NCI-H524 (cell line): ENCODE results near the gene SART3.
A peak's percentile ranks its signal among the peaks of the same experiment; 100 is the strongest.
"Not testable (repeated sequence)": the region's sequence is repeated elsewhere in the genome, so short reads cannot be mapped to it uniquely, and the experiment has no call there.

ENCODE experiments used
- DNase-seq, 2 experiments: peaks; one replicate each; lab custom pipeline; 2025; lab: John Stamatoyannopoulos, UW

The SART3 gene

DNA sequence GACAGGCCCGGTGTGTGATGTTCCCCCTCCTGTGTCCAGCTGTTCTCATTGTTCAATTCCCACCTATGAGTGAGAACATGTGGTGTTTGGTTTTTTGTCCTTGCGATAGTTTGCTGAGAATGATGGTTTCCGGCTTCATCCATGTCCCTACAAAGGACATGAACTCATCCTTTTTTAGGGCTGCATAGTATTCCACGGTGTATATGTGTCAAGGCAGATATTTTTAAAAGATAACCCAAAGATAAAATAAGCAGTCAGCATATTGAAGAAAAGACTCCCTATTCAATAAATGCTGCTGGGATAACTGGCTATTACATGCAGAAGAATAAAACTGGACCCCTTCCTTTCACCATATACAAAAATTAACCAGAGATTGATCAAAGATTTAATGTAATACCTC lies 73.9 kb downstream of the SART3 start:
- not testable (repeated sequence) for DNase-seq

DNA sequence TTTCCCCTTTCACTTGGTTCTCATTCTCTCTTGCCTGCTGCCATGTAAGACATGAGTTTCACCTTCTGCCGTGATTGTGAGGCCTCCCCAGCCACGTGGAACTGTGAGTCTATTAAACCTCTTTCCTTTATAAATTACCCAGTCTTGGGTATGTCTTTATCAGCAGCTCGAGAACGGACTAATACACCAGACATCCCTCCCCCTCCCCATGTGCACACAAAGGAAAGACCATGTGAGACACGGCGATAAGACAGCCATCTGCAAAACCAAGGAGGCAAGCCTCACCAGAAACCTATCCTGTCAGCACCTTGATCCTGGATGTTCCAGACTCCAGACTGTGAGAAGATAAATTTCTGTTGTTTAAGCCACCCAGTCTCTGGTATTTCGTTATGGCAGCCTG lies 75.6 kb downstream of the SART3 start:
- not testable (repeated sequence) for DNase-seq

DNA sequence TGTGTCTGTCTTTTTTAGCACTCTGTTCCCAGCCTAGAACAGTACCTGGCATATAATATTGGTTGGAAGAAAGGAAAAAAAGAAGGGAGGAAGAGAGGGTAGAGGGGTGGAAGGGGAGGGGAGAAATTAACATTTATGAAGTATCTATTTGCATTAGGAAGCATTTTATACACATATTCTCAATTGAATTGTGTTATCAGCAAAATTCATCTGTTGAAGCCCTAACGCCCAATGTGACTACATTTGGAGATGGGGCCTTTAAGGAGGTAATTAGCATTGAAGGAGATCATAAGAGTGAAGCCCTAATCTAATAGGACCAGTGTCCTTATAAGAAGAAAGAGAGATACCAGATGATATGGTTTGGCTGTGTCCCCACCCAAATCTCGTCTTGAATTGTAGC lies 76.1 kb downstream of the SART3 start:
- no peak for DNase-seq

DNA sequence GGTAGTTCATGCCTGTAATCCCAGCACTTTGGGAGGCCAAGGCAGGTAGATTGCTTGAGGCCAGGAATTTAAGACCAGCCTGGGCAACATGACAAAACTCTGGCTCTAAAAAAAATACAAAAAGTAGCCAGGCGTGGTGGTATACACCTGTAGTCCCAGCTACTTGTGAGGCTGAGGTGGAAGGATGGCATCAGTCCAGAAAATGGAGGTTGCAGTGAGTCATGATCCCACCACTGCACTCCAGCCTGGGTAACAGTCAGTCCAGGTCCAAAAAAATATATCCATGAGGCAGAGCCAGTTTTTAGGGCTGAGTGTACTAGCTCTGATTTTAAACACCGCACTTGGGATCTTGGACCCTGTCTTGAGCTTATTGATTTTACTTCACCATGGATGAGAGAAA lies 76.5 kb downstream of the SART3 start:
- no peak for DNase-seq

DNA sequence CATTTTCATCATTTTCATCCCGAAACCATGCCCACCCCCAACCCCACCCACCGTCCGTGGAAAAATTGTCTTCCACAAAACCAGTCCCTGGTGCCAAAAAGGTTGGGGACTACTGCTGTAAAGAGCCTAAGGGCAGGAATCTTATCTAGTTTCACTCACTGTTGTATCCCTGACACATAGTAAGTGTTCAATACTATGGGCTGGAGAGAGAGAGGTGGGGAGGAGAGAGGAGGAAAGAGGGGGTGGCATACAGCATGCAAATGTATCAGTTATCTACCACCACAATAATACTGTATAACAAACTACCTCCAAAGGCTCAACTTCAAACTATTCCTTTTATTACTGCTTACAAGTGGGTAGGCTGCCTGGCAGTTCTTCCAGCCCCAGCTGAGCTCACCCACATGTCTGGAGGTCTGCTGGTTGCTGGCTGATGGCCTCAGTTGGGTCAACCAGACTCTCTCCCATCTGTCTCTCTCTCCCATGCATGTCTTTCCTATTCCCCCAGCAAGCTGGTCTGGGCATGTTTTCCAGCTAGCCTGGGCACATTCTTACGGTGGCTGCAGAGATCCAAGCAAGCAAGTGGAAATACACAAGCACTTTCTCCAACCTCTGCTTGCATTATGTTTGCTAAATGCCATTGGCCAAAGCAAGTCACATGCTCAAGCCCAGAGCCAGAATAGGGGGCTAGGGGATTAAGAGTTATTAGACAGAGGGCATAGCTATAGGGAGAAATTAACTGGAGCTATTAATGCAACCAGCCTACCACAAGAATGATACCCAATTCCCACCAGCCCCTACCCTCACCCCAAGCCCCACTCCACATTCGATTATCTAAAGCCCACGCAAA lies 77.5 kb downstream of the SART3 start:
- peak; percentile 61 to 79 for DNase-seq

DNA sequence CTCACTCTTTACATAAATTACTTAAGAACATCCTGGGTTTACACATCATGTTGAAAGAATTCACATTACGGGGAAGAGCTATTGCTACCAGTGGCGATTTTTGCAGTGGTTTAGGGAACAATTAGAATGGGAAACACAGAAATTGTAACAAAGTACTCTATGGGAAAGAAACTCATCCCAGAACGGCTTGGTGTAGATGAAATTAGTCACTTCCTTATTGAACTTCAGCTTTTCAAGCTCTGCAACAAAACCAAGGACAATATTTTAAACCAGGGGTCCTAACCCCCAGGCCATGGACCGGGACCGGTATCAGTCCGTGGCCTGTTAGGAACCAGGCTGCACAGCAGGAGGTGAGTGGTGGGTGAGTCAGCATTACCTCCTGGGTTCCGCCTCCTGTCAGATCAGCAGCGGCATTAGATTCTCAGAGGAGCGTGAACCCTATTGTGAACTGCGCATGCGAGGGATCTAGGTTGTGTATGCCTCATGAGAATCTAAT lies 78.2 kb downstream of the SART3 start:
- DNase-seq, result no peak

DNA sequence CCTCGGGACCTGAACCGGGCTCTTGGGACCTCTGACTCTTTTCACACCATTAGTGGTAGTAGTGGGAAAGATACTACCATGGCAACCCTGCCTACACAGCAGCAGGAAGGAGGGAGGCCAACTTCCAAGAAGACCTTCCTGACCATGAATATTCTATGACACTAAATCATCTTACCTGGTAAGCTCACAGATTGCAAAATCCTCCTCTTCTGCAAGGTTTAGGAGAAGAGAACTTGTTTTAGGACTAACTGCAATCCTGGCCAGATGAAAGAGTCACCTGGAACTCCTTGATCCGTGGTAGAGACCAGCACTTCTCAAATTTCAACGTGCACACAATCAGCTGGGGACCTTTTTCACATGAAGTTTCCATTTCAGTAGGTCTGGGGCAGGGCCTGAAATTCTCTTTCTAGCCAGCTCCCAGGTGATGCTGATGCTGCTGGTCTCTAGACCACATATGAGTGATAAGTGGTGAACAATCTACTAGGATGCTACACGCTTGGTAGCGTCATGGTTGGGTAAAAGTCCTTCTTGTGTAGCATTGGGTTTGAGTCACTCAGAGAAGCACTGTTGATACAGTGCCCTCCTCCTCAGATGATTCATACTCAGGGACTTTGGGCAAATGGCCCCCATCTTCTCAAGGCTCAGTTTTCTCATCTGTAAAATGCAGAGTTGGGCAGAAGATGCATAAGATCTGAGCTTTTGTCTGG lies 81.5 kb downstream of the SART3 start:
- no peak for DNase-seq

DNA sequence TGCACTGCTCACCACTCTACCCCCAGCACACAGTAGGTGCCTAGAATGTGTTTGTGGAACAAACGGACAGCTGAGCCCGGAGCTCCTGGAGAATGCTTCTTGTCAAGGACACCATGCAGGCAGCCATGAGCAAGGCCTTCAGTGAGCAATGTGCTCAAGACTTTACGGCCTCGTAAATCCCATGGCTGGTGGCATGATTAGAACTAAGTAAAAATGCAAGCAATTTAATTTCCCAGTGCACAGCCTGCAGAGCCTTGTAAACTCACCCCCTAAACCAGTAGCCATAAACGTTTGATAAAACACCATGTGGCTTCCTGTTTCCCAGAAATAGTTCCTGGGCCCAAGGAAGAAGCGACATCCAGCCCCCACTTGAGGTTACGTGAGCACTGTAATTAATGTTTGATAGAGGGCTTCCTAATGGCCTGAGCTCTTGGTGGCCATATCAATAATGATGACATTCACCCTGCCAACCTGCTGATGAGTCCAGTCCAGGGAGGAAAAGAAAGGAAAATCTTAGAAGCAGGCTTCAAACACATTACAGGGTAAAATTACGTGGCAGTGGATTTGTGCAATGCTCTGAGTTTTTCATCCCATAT lies 82.3 kb downstream of the SART3 start:
- no peak for DNase-seq

DNA sequence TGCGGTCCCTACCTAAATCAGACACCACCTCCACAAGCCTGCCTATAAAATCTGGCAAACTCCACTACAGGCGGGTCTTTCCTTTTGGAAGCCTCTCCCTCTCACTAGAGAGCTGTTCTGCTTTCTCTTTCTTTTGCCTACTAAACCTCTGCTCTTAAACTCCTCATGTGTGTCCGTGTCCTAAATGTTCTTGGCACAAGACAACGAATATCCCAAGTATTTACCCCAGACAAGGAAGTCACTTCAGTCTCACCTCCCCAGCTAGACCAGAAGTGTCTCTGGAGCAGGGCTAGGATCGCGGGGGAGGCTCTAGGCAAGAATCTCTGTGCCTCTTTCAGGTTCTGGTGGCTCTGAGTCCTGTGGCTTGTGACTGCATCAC lies 83.1 kb downstream of the SART3 start:
- no peak for DNase-seq

DNA sequence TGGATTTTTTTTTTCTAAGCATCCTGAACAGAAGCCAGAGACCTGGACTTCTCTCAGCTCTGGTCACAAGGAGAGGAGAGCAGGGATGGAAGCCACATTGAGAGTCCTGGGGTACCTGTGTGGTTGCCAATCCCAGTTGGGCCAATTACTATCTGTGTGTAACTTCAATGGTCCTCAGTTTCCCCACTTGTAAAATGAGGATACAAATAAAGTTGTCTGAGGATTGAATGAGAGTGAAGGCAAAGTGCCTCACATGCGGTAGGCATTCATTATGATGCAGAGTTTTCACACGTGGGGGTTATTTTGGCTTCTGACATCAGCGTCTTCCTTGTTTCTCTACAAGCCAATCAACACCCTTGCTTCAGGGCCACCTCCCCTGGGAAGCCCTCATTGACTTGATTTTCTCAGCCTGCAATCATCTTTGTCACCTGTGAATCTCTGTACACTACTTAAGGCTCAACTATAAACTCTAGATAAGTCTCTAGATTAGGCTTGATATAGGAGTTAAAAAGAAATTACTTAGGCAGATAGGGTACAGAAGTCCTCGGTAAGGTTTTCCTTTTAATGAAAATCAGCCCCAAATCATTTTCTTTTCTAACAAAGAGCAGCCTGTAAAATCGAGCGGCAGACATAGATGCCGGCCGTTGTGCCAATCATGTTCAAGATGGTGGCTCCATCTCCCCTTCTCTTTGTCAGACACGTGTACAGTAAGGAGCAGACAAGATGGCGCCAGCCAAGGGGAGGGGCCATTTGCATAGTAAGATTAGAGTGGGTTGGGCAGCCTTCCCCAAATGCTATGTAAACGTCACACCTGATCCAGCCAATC lies 83.7 kb downstream of the SART3 start:
- DNase-seq, result no peak

DNA sequence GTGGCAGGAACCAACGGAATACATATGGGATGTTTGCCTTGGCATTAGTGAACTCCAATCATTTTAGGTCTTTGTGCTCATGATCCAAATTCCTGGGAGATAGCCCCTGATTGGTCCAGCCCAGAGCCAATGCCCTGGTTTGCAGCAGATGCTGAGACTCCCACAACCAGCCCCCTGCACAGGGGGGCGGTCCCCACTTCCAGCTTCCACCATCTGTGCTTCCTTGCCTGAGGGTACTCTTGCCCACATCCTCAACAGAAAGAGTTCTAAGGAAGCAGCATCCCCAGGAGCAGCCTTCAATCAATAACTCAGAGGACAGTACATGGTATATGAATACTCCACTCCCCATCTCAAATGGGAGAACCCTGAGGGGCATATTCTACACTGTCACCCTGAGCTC lies 85.6 kb downstream of the SART3 start:
- peak; percentile 93 to 98 for DNase-seq

DNA sequence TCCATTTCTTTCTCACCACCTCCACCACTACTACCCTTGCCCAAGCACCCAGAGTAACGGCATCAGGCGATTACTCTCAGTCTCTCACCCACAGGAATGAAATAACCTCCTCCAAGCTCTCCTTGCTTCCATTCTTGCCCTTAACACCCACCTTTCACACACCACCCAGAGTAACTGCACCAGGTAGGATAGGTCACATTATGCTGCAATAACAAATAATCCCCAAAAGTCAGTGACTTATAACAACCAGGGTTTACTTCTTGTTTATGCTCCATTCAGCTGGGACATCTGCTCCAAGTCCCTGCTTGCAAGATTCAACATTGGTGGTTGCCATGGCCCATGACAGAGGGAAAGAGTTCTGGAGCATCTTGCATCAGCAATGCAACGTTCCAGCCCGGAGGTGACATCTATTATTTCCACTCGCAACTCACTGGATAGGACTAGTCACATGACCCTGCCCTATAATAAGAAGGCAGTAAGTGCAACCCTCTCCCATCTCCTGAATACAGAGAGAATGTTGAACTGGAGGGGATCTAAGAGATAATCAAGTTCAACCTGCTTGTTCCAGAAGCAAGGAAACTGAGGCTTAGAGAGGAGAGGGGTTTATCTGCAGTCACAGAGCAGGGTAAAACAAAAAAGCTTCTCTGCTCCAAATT lies 87.4 kb downstream of the SART3 start:
- DNase-seq, result no peak
